Measurements from ENCODE around the gene RPA3.
"Not testable (repeated sequence)": the region's sequence is repeated elsewhere in the genome, so short reads cannot be mapped to it uniquely, and the experiment has no call there.

The RPA3 gene

DNA sequence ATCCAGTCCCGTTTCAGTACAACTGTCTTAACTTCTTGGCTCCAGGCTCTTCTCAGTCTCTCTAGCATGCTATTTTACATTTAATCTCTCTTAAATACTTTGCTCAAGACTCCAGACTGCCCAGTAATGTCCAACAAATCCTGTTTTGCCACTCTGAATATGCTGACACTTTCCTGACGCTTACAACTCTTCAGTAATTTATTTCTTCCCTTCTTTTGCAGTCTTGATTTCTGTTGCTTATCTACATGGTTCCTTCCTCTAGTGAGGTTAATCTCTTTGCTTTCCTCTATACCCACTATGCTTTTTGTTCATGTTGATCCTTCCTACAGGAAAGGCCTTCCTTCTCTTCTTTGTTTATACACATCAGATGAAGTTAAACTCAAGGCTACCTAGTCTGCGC is 54.1 kb downstream of the RPA3 start (continued):
- no peak for TF ChIP-seq TRIM28 (IDR thresholded peaks at IDR 0.05; ENCODE audit: borderline replicate concordance, low read length)
- no peak for TF ChIP-seq KLF8 (tag by site-specific recombination; IDR thresholded peaks at IDR 0.05)
- no peak for TF ChIP-seq ZNF843 (tag by site-specific recombination; IDR thresholded peaks at IDR 0.05)

GRCh38 chr7:7662527-7662926 is 55.9 kb downstream of the RPA3 start:
- H3K36me3 ChIP-seq (ENCODE audit: control insufficient read depth in 2 of 2, insufficient read depth in 1 of 2, low read length in 2 of 2) = no peaks in the 10 kb centered on the region
- no peaks in the 10 kb centered on the region for H3K9me3 ChIP-seq (ENCODE audit: control insufficient read depth, insufficient read depth, low read depth, low read length)
- CTCF ChIA-PET = interaction anchor here (0.6 to 1.4 kb wide), 4 partner anchors 18 to 528 kb away, joined by 3 to 6 read pairs (median 4); no protein-coding TSS in a partner anchor
- TF ChIP-seq ZNF654 (tag by site-specific recombination; IDR thresholded peaks at IDR 0.05; ENCODE audit: low read depth) = peak; percentile 40; the same call in 1 of the 2 replicates
- TF ChIP-seq, protein P1, sequence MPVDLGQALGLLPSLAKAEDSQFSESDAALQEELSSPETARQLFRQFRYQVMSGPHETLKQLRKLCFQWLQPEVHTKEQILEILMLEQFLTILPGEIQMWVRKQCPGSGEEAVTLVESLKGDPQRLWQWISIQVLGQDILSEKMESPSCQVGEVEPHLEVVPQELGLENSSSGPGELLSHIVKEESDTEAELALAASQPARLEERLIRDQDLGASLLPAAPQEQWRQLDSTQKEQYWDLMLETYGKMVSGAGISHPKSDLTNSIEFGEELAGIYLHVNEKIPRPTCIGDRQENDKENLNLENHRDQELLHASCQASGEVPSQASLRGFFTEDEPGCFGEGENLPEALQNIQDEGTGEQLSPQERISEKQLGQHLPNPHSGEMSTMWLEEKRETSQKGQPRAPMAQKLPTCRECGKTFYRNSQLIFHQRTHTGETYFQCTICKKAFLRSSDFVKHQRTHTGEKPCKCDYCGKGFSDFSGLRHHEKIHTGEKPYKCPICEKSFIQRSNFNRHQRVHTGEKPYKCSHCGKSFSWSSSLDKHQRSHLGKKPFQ (tag by site-specific recombination; IDR thresholded peaks at IDR 0.05) = no peak
- TF ChIP-seq SALL2 (tag by site-specific recombination; IDR thresholded peaks at IDR 0.05; ENCODE audit: borderline replicate concordance) = no peak
- H3K4me1 ChIP-seq (ENCODE audit: control insufficient read depth, insufficient read depth, low read length) = no peaks in the 10 kb centered on the region
- H3K4me3 ChIP-seq (ENCODE audit: low read depth, low read length) = no peak overlapping the region
- POLR2A ChIA-PET = no interaction called here
- H3K27ac ChIP-seq (ENCODE audit: extremely low read depth, low read depth, low read length) = no peak overlapping the region

DNA sequence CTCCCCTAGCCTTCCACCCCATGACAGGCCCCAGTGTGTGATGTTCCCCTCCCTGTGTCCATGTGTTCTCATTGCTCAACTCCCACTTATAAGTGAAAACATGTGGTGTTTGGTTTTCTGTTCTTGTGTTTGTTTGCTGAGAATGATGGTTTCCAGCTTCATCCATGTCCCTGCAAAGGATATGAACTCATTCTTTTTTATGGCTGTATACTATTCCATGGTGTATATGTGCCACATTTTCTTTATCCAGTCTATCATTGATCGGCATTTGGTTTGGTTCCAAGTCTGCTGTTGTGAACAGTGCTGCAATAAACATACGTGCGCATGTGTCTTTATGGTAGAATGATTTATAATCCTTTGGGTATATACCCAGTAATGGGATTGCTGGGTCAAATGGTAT is 61.9 kb downstream of the RPA3 start:
- POLR2A ChIA-PET; CTCF ChIA-PET; H3K36me3 ChIP-seq (ENCODE audit: control insufficient read depth in 2 of 2, insufficient read depth in 1 of 2, low read length in 2 of 2): not testable (repeated sequence)

DNA sequence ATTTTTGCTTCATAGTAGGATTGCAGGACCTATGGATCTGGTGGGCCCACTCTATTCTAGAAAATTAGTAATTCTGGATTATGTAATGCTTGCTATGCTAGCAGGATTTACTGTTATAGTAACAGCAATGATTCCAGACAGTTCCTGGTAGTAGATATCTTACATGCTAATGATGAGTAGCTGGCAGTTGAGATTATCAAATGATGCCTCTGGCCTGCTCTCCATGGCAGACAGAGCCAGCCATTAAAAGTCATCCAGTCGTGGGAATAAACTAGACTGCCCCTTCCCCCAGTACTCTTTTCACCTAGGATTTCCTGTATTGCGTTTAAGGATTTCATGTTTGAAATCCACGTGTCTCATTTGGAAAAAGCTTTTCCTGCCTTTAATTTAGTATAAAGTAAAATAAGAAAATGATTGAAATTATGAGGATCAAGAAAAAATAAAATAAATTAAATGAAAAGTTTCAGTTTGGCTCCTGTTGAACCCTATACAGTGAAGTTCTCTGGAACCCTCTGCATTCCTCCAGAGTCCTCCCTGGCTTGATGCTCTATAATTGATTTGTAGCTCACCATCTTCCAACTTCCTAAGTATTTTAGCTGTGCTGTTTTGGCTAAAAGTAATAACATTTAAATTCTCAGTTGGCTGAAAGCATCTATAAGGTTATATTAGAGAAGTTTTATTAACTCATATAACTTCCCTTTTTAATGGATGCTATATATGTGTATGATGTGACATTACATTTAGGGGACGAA is 63.3 kb downstream of the RPA3 start:
- ChIA-PET CTCF (interaction anchor here (0.5 to 1.1 kb wide), 3 partner anchors 26 to 579 kb away, joined by 3 to 4 read pairs (median 3); no protein-coding TSS in a partner anchor), POLR2A (interaction anchor here (1.2 kb wide), 1 partner anchor 14 kb away, joined by 3 read pairs; the partner anchor contains the start of gene UMAD1)
- Histone ChIP-seq H3K4me3 (ENCODE audit: low read depth, low read length) (no peak overlapping the region), H3K27ac (ENCODE audit: extremely low read depth, low read depth, low read length) (no peak overlapping the region), H3K36me3 (ENCODE audit: control insufficient read depth in 2 of 2, insufficient read depth in 1 of 2, low read length in 2 of 2) (no peaks in the 10 kb centered on the region), H3K9me3 (ENCODE audit: control insufficient read depth, insufficient read depth, low read depth, low read length) (no peaks in the 10 kb centered on the region), H3K4me1 (ENCODE audit: control insufficient read depth, insufficient read depth, low read length) (peaks cover 15% of the 10 kb centered on the region)
- TF ChIP-seq, protein P2, sequence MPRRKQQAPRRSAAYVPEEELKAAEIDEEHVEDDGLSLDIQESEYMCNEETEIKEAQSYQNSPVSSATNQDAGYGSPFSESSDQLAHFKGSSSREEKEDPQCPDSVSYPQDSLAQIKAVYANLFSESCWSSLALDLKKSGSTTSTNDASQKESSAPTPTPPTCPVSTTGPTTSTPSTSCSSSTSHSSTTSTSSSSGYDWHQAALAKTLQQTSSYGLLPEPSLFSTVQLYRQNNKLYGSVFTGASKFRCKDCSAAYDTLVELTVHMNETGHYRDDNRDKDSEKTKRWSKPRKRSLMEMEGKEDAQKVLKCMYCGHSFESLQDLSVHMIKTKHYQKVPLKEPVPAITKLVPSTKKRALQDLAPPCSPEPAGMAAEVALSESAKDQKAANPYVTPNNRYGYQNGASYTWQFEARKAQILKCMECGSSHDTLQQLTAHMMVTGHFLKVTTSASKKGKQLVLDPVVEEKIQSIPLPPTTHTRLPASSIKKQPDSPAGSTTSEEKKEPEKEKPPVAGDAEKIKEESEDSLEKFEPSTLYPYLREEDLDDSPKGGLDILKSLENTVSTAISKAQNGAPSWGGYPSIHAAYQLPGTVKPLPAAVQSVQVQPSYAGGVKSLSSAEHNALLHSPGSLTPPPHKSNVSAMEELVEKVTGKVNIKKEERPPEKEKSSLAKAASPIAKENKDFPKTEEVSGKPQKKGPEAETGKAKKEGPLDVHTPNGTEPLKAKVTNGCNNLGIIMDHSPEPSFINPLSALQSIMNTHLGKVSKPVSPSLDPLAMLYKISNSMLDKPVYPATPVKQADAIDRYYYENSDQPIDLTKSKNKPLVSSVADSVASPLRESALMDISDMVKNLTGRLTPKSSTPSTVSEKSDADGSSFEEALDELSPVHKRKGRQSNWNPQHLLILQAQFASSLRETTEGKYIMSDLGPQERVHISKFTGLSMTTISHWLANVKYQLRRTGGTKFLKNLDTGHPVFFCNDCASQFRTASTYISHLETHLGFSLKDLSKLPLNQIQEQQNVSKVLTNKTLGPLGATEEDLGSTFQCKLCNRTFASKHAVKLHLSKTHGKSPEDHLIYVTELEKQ (tag by site-specific recombination; IDR thresholded peaks at IDR 0.05; ENCODE audit: borderline replicate concordance) = no peak

More for the DNA sequence above, 61.9 kb downstream of the RPA3 start:
- not testable (repeated sequence) for H3K4me3 ChIP-seq (ENCODE audit: low read depth, low read length); H3K9me3 ChIP-seq (ENCODE audit: control insufficient read depth, insufficient read depth, low read depth, low read length); H3K27ac ChIP-seq (ENCODE audit: extremely low read depth, low read depth, low read length)
- H3K4me1 ChIP-seq (ENCODE audit: control insufficient read depth, insufficient read depth, low read length) = peaks cover 15% of the 10 kb centered on the region
- peak; percentile 76 for TF ChIP-seq ZNF146 (tag by site-specific recombination; IDR thresholded peaks at IDR 0.05)

DNA sequence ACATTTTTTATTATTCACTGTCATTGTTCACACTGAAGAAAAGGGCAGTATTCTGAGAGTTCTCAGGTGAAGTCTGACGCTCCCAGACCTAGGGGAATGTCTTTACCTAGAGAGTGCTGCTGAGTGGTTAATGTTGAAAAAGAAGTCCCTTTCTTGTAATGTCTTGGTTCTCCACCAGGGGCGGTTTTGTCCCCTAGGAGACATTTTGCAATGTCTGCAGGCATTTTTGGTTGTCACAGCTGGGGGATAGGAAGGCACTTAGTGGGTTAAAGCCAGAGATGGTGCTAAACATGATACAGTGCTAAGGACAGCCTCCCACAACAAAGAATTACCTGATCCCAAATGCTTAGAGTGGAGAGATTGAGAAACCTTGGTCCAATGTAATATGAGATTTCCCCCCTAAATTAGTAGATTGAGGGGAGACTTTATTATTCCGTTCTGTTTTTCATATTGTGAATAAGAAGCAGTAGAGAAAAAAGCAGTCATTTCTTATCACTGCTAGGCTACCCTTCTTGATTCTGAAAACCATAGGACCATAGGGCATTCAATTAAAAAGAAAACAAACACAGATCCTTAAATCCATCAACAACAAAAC is 64.7 kb downstream of the RPA3 start:
- ChIA-PET POLR2A (no interaction called here), CTCF (interaction anchor here (0.6 to 1.6 kb wide), 6 partner anchors 9 to 382 kb away, joined by 3 to 4 read pairs (median 3); no protein-coding TSS in a partner anchor)
- Histone ChIP-seq H3K4me1 (ENCODE audit: control insufficient read depth, insufficient read depth, low read length) (peaks cover 15% of the 10 kb centered on the region), H3K36me3 (ENCODE audit: control insufficient read depth in 2 of 2, insufficient read depth in 1 of 2, low read length in 2 of 2) (no peaks in the 10 kb centered on the region), H3K27ac (ENCODE audit: extremely low read depth, low read depth, low read length) (no peak overlapping the region), H3K4me3 (ENCODE audit: low read depth, low read length) (no peak overlapping the region), H3K9me3 (ENCODE audit: control insufficient read depth, insufficient read depth, low read depth, low read length) (no peaks in the 10 kb centered on the region)
- TF ChIP-seq ZNF76 (tag by site-specific recombination; IDR thresholded peaks at IDR 0.05; ENCODE audit: borderline replicate concordance, low read depth) (no peak), EGR2 (tag by site-specific recombination; IDR thresholded peaks at IDR 0.05; ENCODE audit: low read depth) (no peak), CTCF (tag by site-specific recombination; IDR thresholded peaks at IDR 0.05) (peak; percentile 44), ZNF292 (tag by site-specific recombination; IDR thresholded peaks at IDR 0.05; ENCODE audit: borderline replicate concordance, low read depth) (no peak)
- TF ChIP-seq, protein P3, sequence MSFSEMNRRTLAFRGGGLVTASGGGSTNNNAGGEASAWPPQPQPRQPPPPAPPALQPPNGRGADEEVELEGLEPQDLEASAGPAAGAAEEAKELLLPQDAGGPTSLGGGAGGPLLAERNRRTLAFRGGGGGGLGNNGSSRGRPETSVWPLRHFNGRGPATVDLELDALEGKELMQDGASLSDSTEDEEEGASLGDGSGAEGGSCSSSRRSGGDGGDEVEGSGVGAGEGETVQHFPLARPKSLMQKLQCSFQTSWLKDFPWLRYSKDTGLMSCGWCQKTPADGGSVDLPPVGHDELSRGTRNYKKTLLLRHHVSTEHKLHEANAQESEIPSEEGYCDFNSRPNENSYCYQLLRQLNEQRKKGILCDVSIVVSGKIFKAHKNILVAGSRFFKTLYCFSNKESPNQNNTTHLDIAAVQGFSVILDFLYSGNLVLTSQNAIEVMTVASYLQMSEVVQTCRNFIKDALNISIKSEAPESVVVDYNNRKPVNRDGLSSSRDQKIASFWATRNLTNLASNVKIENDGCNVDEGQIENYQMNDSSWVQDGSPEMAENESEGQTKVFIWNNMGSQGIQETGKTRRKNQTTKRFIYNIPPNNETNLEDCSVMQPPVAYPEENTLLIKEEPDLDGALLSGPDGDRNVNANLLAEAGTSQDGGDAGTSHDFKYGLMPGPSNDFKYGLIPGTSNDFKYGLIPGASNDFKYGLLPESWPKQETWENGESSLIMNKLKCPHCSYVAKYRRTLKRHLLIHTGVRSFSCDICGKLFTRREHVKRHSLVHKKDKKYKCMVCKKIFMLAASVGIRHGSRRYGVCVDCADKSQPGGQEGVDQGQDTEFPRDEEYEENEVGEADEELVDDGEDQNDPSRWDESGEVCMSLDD (tag by site-specific recombination; IDR thresholded peaks at IDR 0.05) = no peak

Measured in HEK293 (cell line).